HG03280 (cell line): ENCODE results near the gene RUNX1.

Experiments
- ATAC-seq: cut with Tn5 transposase; IDR thresholded peaks from one replicate; pipeline ENCODE4 v1.9.1; 2021; ENCODE audit warnings: mild to moderate bottlenecking, moderate library complexity; ENCODE audit not compliant: unreplicated experiment

The RUNX1 gene

DNA sequence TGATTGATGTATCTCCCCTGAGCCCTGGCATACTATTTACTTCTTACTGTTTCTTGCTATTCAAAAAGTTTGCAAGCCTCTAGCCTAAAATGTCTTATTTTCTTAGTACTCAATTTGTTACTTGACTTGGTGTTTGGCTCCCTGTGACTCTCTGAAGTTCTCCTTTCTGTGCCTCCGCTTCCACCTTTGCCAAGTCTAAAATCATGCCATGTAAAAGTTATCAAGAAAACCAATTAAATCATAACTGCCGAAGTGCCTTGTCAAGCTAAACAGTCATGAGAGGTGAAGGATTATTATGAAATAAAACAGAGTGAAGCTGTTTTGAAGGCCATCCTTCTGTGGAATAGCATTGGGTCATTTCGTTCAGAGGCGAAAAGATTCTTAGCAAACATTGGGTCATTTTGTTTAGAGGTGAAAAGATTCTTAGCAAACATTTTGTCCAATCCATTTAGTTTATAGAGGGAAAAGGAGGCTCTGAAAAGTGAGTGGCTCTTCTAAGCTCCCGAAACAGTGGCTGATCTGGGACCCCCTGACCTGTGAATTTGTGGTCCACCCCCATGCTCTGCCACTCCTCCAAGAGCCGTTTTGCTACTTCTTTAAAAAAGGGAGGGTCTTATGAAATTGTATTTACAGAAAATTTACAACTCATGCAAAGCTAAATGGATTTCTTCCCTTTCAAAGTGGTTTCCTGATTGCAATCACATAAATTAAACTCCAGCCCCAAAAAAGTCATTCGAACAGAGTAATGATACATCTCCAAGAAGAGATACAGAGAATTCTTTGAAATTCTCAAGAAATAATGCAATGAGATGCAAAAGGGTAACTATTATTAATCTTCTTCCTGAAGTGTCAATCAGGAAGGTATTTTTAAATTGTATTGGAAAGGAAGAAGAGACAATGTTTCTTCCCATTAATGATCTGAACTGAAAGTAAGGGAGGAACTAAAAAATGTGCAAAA is 141.4 kb downstream of the RUNX1 start:
- ATAC-seq = no peak

DNA sequence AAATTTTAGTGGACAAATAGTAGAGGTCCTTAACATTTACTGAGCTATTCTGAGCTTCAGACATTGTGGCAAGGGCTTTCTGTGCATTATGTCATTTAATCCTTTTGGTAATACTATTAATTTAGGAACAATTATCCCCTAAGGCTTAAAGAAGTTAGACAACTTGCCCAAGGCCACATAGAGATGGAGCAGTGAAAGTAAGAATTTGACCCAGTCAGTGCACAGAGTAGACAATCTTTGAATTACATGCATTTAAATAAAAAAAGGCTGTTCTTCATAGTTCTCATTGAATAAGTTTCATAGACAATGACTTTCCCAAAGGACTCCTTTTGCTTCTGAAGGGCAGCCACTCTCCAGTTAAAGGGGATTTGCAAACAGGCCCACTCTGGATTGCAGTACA is 142.7 kb downstream of the RUNX1 start:
- ATAC-seq = no peak

DNA sequence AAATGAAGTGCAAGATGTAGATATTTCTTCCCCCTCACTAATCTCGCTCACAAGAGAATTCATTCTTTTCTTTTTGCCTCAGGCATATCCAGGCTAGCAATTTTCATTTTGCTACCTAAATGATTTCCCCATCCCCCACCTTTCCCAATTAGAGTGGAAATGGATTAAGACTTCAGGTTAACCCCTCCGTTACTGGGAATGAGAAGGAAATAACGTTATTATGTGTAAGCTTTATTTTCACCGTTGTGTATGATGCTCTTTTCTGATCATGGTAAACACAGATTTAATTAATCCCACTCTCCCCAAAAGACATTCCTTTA is 143.9 kb downstream of the RUNX1 start:
- no peak for ATAC-seq

DNA sequence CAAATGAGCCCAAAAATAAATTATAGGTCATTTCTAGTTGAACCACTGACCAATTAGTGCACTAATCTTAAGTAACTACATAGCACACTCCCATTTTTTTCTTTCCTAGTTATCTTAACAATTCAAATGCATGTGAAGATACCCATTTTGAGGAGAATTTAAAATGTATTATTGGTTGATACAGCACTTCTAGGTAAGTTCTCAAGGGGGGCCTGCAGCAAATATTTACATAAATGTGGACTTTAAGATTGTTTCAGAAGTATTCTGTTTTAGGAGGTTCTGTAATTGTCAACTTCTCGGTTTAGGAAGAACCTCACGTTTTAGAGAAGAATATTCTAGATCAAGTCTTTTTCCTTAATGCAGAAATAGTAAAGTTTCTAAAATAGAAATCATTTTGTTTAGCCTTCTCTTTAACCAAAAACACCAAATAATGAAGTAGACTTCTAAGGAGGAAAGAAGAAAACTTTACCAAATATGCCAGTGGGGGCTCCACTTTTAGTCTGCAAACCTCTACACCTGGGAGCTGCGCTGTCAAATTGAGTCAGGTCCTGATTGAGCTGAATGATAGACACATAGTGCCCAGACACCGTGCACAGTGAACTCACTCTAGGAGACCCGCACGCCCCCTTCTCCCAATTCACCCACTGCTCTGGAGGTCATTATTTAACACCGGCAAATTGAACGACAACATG is 144.4 kb downstream of the RUNX1 start:
- no peak for ATAC-seq

DNA sequence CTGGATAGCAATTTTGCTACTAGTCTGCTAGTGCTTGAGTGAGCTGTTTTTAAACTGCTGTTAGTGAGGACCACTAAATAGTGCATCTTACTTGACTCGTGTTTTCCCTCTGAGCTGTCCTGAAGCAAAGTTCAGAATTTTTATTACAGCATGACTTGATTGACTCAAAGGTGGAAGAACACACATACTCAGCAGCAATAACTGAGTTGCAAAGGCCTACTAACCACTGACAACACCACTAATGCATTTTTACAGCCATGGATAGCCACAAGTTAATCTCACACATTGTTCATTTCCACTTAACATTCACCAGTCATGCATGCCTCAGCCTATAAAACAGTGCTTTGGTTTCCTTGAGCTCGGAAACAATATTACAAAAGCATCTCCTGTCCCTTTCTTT is 148.7 kb downstream of the RUNX1 start:
- no peak for ATAC-seq

DNA sequence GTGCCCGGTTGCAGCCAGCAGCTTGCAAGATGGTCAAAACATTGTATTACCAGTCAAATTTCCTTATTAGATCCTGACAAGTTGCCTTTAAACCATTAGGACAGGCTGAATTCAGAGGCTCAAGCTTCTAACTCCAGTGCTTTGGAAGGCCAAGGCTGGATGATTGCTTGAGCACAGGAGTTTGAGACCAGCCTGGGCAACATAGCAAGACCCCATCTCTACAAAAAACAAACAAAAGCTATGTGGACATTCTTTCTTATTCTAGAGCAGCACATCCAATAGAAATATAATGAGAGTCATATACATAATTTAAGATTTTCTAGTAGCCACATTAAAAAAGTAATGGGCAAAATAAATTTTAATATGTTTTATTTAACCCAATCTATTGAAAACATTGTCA is 149.3 kb downstream of the RUNX1 start:
- ATAC-seq = no peak

DNA sequence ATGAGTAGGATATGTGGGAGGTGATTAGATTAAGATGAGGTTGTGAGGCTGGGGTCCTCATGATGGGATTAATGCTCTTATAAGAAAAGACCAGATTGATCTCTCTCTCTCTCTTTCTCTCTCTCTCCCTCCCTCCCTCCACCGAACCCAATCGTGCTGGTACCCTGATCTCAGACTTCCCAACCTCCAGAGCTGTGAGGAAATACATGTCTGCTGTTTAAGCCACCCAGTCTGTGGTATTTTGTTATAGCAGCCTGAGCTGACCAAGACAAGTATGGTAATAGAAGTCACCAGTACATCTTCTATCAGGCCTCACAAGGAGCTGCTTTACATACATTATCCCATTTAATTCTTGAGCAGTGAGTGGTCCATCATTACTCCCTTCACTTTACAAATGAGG is 149.8 kb downstream of the RUNX1 start:
- ATAC-seq = no peak

DNA sequence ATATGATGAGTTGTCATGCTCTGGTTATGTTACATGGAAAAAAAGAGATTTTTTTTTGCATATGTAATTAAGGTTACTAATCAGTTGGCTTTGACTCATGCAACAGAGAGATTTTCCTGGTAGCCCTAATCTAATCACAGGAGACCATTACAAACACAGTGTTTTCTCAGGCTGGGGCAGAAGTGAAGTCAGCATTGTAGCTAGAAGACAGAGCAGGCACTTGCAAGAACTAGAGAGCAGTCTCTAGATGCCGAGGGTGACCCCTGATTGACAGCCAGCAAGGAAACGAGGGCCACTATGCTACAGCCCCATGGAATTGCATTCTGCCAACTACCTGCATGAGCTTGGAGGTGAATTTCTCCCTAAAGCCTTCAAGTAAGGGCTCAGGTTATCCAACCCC is 151.3 kb downstream of the RUNX1 start:
- no peak for ATAC-seq

DNA sequence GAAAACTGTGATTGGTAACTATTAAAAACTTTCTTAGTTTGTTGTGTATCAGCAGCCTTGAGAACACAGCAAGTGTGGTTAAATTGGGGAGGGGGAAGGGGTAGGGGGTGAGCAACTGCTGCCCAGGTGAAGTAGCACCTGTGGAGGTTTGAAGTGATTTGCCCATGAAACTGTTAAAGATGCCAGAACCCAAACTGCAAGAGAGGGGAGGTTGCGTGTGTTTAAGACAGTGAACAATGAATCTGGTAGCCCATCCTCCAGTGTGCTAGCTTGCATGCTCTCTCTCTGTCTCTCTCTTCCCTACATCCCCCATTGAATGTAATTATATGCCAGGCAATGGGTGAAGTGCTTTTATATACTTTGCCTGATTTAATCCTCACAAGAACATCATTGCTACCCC is 154.7 kb downstream of the RUNX1 start:
- ATAC-seq = no peak

DNA sequence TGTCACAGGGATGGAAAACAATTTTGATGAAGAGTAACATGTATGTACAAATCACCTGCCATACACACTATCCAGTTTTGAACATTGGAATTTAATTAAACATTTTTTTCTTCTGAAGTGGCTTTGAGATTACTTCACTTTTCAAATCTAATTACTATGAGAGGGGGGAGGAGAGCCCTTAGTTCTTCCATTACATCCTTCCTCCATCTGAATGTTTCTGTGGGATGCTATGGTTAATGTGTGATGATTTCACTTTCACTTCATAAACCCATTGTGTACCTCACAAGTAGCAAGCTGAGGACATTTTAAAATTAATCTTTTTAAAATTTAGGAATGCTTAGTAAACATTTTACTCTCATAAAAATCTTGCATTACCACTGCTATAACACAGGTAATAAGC is 156.9 kb downstream of the RUNX1 start:
- no peak for ATAC-seq

DNA sequence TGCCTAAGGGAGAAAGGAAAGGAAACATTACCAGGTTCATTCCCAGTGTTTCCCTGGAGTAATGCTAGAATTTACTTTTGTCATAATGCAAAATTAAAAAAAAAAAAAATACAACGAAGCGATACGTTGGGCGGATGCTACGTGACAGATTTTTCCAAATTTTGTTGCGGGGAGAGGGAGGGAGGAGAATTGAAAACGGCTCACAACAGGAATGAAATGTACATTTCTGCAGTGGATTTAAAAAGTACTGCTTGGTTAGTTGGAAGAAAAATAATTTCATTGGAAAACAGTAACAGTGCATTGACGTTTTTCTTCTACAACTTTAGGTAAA is 157.5 kb downstream of the RUNX1 start:
- ATAC-seq = no peak

DNA sequence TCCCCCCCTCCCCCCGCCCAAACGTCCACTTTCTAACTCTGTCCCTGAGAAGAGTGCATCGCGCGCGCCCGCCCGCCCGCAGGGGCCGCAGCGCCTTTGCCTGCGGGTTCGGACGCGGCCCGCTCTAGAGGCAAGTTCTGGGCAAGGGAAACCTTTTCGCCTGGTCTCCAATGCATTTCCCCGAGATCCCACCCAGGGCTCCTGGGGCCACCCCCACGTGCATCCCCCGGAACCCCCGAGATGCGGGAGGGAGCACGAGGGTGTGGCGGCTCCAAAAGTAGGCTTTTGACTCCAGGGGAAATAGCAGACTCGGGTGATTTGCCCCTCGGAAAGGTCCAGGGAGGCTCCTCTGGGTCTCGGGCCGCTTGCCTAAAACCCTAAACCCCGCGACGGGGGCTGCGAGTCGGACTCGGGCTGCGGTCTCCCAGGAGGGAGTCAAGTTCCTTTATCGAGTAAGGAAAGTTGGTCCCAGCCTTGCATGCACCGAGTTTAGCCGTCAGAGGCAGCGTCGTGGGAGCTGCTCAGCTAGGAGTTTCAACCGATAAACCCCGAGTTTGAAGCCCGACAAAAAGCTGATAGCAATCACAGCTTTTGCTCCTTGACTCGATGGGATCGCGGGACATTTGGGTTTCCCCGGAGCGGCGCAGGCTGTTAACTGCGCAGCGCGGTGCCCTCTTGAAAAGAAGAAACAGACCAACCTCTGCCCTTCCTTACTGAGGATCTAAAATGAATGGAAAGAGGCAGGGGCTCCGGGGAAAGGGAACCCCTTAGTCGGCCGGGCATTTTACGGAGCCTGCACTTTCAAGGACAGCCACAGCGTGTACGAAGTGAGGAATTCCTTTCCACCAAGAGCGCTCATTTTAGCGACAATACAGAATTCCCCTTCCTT is 158.1 kb downstream of the RUNX1 start:
- no peak for ATAC-seq

DNA sequence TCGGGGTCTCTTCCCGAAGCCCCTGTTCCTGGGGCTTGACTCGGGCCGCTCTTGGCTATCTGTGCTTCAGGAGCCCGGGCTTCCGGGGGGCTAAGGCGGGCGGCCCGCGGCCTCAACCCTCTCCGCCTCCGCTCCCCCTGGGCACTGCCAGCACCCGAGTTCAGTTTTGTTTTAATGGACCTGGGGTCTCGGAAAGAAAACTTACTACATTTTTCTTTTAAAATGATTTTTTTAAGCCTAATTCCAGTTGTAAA is 158.7 kb downstream of the RUNX1 start:
- ATAC-seq = no peak

DNA sequence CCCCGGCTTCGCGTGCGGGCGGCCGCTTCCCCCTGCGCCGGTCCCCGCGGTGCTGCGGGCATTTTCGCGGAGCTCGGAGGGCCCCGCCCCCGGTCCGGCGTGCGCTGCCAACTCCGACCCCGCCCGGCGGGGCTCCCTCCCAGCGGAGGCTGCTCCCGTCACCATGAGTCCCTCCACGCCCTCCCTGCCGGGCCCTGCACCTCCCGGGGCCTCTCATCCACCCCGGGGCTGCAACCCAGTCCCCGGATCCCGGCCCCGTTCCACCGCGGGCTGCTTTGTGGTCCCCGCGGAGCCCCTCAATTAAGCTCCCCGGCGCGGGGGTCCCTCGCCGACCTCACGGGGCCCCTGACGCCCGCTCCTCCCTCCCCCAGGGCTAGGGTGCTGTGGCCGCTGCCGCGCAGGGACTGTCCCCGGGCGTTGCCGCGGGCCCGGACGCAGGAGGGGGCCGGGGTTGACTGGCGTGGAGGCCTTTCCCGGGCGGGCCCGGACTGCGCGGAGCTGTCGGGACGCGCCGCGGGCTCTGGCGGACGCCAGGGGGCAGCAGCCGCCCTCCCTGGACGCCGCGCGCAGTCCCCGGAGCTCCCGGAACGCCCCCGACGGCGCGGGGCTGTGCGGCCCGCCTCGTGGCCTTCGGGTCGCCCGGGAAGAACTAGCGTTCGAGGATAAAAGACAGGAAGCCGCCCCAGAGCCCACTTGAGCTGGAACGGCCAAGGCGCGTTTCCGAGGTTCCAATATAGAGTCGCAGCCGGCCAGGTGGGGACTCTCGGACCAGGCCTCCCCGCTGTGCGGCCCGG is 159.2 kb downstream of the RUNX1 start:
- peak; percentile 35 for ATAC-seq

DNA sequence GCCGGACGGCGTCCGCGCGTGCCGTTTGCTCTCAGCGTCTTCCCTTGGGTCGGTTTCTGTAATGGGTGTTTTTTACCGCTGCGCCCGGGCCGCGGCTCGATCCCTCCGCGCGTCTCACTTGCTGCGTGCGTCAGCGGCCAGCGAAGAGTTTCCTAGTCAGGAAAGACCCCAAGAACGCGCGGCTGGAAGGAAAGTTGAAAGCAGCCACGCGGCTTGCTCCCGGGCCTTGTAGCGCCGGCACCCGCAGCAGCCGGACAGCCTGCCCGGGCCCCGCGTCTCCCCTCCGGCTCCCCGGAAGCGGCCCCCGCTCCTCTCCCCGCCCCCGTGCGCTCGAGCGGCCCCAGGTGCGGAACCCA is 159.8 kb downstream of the RUNX1 start:
- peak; percentile 17 for ATAC-seq

DNA sequence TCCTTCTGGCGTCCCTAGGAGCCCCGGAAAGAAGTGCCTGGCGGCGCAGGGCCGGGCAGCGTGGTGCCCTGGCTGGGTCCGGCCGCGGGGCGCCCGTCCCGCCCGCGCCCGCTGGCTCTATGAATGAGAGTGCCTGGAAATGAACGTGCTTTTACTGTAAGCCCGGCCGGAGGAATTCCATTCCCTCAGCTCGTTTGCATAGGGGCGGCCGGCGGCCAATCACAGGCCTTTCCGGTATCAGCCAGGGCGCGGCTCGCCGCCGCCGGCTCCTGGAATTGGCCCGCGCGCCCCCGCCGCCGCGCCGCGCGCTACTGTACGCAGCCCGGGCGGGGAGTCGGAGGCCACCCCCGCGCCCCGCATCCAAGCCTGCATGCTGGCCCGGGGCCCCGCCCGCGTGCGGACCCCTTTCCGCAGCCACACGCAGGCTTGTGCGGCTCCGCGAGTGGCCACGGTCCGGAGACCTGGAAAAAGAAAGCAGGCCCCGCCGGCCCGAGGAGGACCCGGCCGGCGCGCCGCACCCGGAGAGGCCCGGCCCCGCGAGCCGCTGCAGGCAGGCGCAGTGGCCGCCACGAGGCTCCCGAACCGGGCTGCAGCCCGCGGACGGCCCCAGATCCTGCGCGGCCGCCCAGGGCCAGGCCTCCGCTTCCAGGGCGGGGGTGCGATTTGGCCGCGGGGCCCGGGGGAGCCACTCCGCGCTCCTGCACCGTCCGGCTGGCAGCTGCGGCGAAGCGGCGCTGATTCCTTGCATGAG is 160.4 kb downstream of the RUNX1 start:
- ATAC-seq = peak; percentile 51

DNA sequence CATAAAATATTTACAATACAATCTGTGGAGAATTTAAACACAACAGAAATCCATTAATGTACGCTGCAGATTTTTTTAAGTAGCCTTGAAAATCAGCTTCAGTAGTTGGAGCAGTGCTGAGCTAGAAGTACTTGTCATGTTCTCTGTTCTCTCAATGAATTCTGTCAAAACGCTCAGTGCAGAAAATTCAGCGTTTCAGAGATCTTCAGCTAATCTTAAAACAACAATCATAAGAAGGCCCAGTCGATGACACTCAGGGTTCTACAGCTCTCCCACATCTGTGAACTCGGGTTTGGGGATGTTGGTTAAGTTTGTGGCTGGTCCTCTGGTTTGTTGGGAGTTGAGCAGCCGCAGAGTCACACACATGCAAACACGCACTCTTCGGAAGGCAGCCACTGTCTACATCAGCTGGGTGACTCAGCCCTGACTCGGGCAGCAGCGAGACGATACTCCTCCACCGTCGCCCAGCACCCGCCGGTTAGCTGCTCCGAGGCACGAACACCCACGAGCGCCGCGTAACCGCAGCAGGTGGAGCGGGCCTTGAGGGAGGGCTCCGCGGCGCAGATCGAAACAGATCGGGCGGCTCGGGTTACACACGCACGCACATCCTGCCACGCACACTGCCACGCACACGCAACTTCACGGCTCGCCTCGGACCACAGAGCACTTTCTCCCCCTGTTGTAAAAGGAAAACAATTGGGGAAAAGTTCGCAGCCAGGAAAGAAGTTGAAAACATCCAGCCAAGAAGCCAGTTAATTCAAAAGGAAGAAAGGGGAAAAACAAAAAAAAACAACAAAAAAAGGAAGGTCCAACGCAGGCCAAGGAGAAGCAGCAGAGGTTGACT is 161.2 kb downstream of the RUNX1 start:
- no peak for ATAC-seq

DNA sequence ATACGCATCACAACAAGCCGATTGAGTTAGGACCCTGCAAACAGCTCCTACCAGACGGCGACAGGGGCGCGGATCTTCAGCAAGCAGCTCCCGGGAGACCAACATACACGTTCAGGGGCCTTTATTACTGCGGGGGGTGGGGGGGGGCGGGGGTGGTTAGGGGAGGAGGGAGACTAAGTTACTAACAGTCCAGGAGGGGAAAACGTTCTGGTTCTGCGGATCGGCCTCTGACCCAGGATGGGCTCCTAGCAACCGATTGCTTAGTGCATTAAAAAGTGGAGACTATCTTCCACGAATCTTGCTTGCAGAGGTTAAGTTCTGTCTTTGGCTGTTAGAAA is 162.0 kb downstream of the RUNX1 start:
- ATAC-seq = no peak

DNA sequence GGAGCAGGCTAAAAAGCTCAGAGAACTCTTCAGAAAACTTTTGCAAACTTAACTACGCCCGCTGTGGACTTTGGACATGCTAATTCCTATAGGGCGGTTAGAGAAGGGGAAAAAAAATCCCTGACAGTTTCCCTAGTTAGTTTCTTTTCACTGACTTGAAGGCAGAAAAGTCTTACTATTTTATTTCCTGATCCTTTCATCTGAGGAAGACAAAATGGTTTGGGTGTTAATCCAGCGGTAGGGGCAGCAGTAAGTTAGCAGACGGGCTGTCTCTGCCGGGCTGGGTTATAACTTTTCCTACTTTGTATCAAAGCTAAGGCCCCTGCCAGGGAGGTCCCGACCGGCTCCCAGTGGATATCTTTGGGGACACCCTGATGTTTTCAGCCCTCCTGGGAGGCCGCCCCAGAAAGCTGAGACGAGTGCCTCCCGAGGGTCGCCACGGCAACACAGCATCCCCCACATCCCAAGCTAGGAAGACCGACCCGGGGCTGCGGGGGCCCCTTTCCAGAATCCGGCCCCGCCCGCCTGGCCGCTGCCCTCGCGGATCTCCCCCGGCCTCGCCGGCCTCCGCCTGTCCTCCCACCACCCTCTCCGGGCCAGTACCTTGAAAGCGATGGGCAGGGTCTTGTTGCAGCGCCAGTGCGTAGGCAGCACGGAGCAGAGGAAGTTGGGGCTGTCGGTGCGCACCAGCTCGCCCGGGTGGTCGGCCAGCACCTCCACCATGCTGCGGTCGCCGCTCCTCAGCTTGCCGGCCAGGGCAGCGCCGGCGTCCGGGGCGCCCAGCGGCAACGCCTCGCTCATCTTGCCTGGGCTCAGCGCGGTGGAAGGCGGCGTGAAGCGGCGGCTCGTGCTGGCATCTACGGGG is 162.6 kb downstream of the RUNX1 start:
- ATAC-seq = no peak
